ENCODE data around the gene COPZ1.

COPZ1 gene

DNA sequence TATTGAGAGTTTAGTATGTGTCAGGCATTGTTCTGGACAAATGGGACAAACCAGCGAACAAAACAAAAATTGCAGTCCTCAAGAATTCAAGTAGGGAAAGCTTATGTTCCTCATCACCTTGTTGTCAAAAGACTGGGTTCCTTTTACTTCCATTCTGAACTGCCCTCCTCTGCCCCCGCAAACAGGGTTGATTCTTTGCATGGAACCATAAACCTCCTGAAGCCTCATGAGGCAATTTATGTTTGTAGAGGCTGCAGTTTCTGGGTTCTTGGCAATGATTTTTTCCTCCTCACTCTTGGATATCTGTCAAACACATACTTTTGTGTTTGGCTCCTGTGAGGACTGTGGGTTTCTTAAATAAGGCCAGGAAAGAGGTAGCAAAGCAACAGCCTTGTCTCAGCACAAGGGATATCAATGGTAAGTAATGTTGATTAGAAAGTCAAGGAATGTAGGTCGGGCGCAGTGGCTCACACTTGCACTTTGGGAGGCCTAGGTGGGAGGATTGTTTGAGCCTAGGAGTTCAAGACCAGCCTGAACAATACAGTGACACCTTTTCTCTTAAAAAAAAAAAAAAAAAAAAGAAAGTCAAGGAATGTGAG lies 13.9 kb downstream of the COPZ1 start:
- Histone ChIP-seq H2BK12ac (ENCODE audit: low read length) (no peak overlapping the region), H3K9me3 (replicated peaks in 1 of 2; ENCODE audit: control insufficient read depth in 2 of 2, insufficient read depth in 1 of 2, low read depth in 1 of 2, low read length in 2 of 2) (no peaks in the 10 kb centered on the region), H3K18ac (ENCODE audit: low read length) (peak overlapping the region; percentile 60), H2BK15ac (ENCODE audit: low read length) (no peak overlapping the region), H3K36me3 (replicated peaks in 1 of 2; ENCODE audit: control insufficient read depth in 2 of 2, insufficient read depth in 2 of 2, low read length in 2 of 2) (peaks cover 2 to 46% of the 10 kb centered on the region in 2 donors), H4K8ac (ENCODE audit: low read depth, low read length) (no peak overlapping the region), H3K79me1 (ENCODE audit: low read depth, low read length) (no peaks in the 10 kb centered on the region), H2AK5ac (ENCODE audit: low read depth, low read length) (no peak overlapping the region), H2BK5ac (ENCODE audit: low read length) (no peak overlapping the region), H3K23ac (ENCODE audit: low read depth, low read length, poor library complexity) (no peak overlapping the region), H3K9ac (ENCODE audit: low read depth, low read length, poor library complexity) (no peak overlapping the region), H3K14ac (ENCODE audit: low read length) (no peak overlapping the region), H2BK120ac (ENCODE audit: low read depth, low read length) (no peak overlapping the region), H3K4me2 (ENCODE audit: insufficient read depth, low read length, poor library complexity, severe bottlenecking) (no peak overlapping the region), H3K27me3 (ENCODE audit: control insufficient read depth in 3 of 3, insufficient read depth in 3 of 3, low read depth in 1 of 3, low read length in 3 of 3) (no peaks in the 10 kb centered on the region), H3K4me3 (ENCODE audit: low read length in 2 of 2) (no peak overlapping the region), H3K27ac (replicated peaks; ENCODE audit: low read length) (no peak overlapping the region), H4K91ac (ENCODE audit: low read depth, low read length, poor library complexity) (no peak overlapping the region), H3K4ac (ENCODE audit: low read length) (no peak overlapping the region), H3K4me1 (ENCODE audit: control insufficient read depth in 2 of 2, insufficient read depth in 1 of 2, low read depth in 1 of 2, low read length in 2 of 2) (peaks cover 11 to 32% of the 10 kb centered on the region in 2 donors), H2AFZ (ENCODE audit: low read length) (no peak overlapping the region)
- no peak for DNase-seq (ENCODE audit: low spot score)
- no CpG with 5 or more reads among the region's 4 CpGs for WGBS, 2 donors (ENCODE audit: extremely low coverage in 2 of 2, insufficient read length in 2 of 2, insufficient replicate concordance in 1 of 2)

DNA sequence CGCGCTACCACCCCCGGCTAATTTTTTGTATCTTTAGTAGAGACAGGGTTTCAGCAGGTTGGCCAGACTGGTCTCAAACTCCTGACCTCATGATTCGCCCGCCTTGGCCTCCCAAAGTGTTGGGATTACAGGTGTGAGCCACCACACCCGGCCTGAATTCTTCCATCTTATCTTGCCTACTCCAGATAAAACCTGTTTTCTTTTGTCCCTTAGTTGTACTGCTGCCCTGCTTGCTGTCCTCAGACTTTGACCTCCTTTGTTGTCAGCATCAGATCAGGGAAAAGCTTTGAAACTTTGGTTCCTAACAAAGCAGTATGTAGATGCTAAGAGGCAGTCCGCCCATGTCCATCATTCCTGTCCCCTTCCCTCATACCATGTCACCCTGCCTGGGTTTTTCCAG lies 15.9 kb downstream of the COPZ1 start:
- H3K23ac ChIP-seq (ENCODE audit: low read depth, low read length, poor library complexity), result no peak overlapping the region
- peaks cover 11 to 32% of the 10 kb centered on the region in 2 donors for H3K4me1 ChIP-seq (ENCODE audit: control insufficient read depth in 2 of 2, insufficient read depth in 1 of 2, low read depth in 1 of 2, low read length in 2 of 2)

DNA sequence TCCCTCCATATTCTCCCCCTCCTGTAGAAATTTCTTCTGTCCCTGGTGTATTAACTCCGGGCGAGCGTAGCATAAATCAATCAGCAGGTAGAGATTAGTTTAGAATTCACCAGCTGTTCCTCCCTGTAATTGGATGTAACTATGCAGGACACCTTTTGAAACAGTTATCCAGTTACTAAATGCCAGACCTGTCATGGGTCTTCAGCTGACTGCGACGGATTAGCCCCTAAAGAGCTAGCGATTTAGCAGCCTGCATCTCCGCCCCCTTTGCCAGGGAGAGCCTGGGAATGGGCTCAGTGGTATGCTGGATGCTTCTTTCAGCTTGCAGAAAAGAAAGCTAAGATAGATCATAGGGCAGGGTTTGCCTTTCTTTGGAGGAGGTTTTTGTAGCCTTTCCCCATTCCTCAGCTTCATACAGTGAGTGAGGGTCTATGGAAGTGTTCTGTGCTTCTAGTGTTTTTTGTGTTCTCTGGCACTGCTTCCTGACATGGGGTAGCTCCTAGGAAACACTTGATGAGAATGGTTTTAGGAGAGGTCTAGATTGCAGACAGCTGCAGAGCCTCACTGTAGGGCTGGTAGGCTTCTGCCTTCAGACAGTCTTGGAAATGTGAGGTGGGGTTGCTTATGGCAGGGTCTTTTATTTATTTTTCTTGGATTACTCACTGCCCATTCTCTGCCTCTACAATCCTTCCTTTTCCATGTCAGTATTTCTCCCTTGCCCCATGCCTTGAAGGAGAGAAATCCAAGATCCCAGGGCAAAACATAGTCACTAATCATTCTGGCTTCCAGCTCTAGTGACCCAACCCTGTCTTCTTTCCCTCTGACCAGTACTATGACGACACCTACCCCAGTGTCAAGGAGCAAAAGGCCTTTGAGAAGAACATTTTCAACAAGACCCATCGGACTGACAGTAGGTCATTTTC lies 16.7 kb downstream of the COPZ1 start:
- Histone ChIP-seq H3K36me3 (replicated peaks in 1 of 2; ENCODE audit: control insufficient read depth in 2 of 2, insufficient read depth in 2 of 2, low read length in 2 of 2) (peaks cover 7 to 67% of the 10 kb centered on the region in 2 donors), H3K79me1 (ENCODE audit: low read depth, low read length) (no peaks in the 10 kb centered on the region), H3K4ac (ENCODE audit: low read length) (no peak overlapping the region), H3K23ac (ENCODE audit: low read depth, low read length, poor library complexity) (no peak overlapping the region), H3K14ac (ENCODE audit: low read length) (no peak overlapping the region), H2BK120ac (ENCODE audit: low read depth, low read length) (no peak overlapping the region), H3K4me1 (ENCODE audit: control insufficient read depth in 2 of 2, insufficient read depth in 1 of 2, low read depth in 1 of 2, low read length in 2 of 2) (peaks cover 11 to 32% of the 10 kb centered on the region in 2 donors), H3K4me3 (ENCODE audit: low read length in 2 of 2) (no peak overlapping the region), H4K91ac (ENCODE audit: low read depth, low read length, poor library complexity) (no peak overlapping the region), H4K8ac (ENCODE audit: low read depth, low read length) (no peak overlapping the region), H2AFZ (ENCODE audit: low read length) (no peak overlapping the region), H3K18ac (ENCODE audit: low read length) (peak overlapping the region; percentile 15), H3K27me3 (ENCODE audit: control insufficient read depth in 3 of 3, insufficient read depth in 3 of 3, low read depth in 1 of 3, low read length in 3 of 3) (no peaks in the 10 kb centered on the region), H3K27ac (replicated peaks; ENCODE audit: low read length) (peak overlapping the region; percentile 97), H3K4me2 (ENCODE audit: insufficient read depth, low read length, poor library complexity, severe bottlenecking) (peak overlapping the region; percentile 41), H2BK15ac (ENCODE audit: low read length) (no peak overlapping the region), H2BK12ac (ENCODE audit: low read length) (no peak overlapping the region), H2BK5ac (ENCODE audit: low read length) (no peak overlapping the region), H3K9ac (ENCODE audit: low read depth, low read length, poor library complexity) (no peak overlapping the region), H3K9me3 (replicated peaks in 1 of 2; ENCODE audit: control insufficient read depth in 2 of 2, insufficient read depth in 1 of 2, low read depth in 1 of 2, low read length in 2 of 2) (no peaks in the 10 kb centered on the region), H2AK5ac (ENCODE audit: low read depth, low read length) (no peak overlapping the region)
- peak; percentile 65 for DNase-seq (ENCODE audit: low spot score)
- no CpG with 5 or more reads among the region's 9 CpGs for WGBS, 2 donors (ENCODE audit: extremely low coverage in 2 of 2, insufficient read length in 2 of 2, insufficient replicate concordance in 1 of 2)

More for the DNA sequence above, 15.9 kb downstream of the COPZ1 start:
- Histone ChIP-seq H2BK12ac (ENCODE audit: low read length) (no peak overlapping the region), H2BK15ac (ENCODE audit: low read length) (no peak overlapping the region), H4K8ac (ENCODE audit: low read depth, low read length) (no peak overlapping the region), H3K36me3 (replicated peaks in 1 of 2; ENCODE audit: control insufficient read depth in 2 of 2, insufficient read depth in 2 of 2, low read length in 2 of 2) (peaks cover 7 to 60% of the 10 kb centered on the region in 2 donors), H3K4ac (ENCODE audit: low read length) (no peak overlapping the region), H3K14ac (ENCODE audit: low read length) (no peak overlapping the region), H3K4me3 (ENCODE audit: low read length in 2 of 2) (no peak overlapping the region), H4K91ac (ENCODE audit: low read depth, low read length, poor library complexity) (no peak overlapping the region), H3K9ac (ENCODE audit: low read depth, low read length, poor library complexity) (no peak overlapping the region), H2BK5ac (ENCODE audit: low read length) (no peak overlapping the region), H3K27me3 (ENCODE audit: control insufficient read depth in 3 of 3, insufficient read depth in 3 of 3, low read depth in 1 of 3, low read length in 3 of 3) (no peaks in the 10 kb centered on the region), H2BK120ac (ENCODE audit: low read depth, low read length) (no peak overlapping the region), H2AFZ (ENCODE audit: low read length) (no peak overlapping the region), H3K79me1 (ENCODE audit: low read depth, low read length) (no peaks in the 10 kb centered on the region), H3K18ac (ENCODE audit: low read length) (no peak overlapping the region), H2AK5ac (ENCODE audit: low read depth, low read length) (no peak overlapping the region), H3K4me2 (ENCODE audit: insufficient read depth, low read length, poor library complexity, severe bottlenecking) (no peak overlapping the region), H3K9me3 (replicated peaks in 1 of 2; ENCODE audit: control insufficient read depth in 2 of 2, insufficient read depth in 1 of 2, low read depth in 1 of 2, low read length in 2 of 2) (no peaks in the 10 kb centered on the region), H3K27ac (replicated peaks; ENCODE audit: low read length) (peak overlapping the region; percentile 97)
- DNase-seq (ENCODE audit: low spot score), result no peak
- WGBS, 2 donors (ENCODE audit: extremely low coverage in 2 of 2, insufficient read length in 2 of 2, insufficient replicate concordance in 1 of 2), result no CpG with 5 or more reads among the region's 7 CpGs

DNA sequence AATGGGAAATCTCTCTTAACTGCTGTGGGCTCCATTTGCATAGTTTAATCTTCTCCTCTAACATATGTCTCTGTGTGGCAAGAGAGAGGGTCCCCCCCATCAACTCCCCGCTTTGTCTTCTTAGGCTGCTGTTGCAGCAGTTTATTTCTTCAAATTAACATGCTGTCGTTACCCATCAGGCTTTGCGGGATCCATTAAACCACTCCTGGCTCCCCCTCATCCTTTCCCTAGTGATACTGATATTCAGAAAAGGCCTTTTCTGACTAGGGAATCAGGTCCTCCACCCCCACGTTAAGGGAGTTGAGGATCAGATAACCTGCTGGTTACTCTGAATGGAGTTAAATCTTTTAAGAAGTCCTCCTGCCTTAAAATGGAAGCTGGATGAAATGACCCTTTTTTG lies 24.1 kb downstream of the COPZ1 start:
- Histone ChIP-seq H2BK15ac (ENCODE audit: low read length) (no peak overlapping the region), H2BK5ac (ENCODE audit: low read length) (no peak overlapping the region), H3K36me3 (replicated peaks in 1 of 2; ENCODE audit: control insufficient read depth in 2 of 2, insufficient read depth in 2 of 2, low read length in 2 of 2) (peaks cover 9 to 66% of the 10 kb centered on the region in 2 donors), H3K9ac (ENCODE audit: low read depth, low read length, poor library complexity) (no peak overlapping the region), H3K79me1 (ENCODE audit: low read depth, low read length) (no peaks in the 10 kb centered on the region), H3K4me1 (ENCODE audit: control insufficient read depth in 2 of 2, insufficient read depth in 1 of 2, low read depth in 1 of 2, low read length in 2 of 2) (peaks cover 39 to 41% of the 10 kb centered on the region in 2 donors), H3K4me3 (ENCODE audit: low read length in 2 of 2) (no peak overlapping the region), H3K23ac (ENCODE audit: low read depth, low read length, poor library complexity) (no peak overlapping the region), H2AK5ac (ENCODE audit: low read depth, low read length) (no peak overlapping the region), H2BK120ac (ENCODE audit: low read depth, low read length) (no peak overlapping the region), H3K27me3 (ENCODE audit: control insufficient read depth in 3 of 3, insufficient read depth in 3 of 3, low read depth in 1 of 3, low read length in 3 of 3) (no peaks in the 10 kb centered on the region), H4K8ac (ENCODE audit: low read depth, low read length) (no peak overlapping the region), H3K18ac (ENCODE audit: low read length) (peak overlapping the region; percentile 2), H4K91ac (ENCODE audit: low read depth, low read length, poor library complexity) (no peak overlapping the region), H2BK12ac (ENCODE audit: low read length) (no peak overlapping the region), H3K27ac (replicated peaks; ENCODE audit: low read length) (peak overlapping the region; percentile 99), H3K4me2 (ENCODE audit: insufficient read depth, low read length, poor library complexity, severe bottlenecking) (no peak overlapping the region), H3K4ac (ENCODE audit: low read length) (no peak overlapping the region), H3K14ac (ENCODE audit: low read length) (no peak overlapping the region), H2AFZ (ENCODE audit: low read length) (no peak overlapping the region), H3K9me3 (replicated peaks in 1 of 2; ENCODE audit: control insufficient read depth in 2 of 2, insufficient read depth in 1 of 2, low read depth in 1 of 2, low read length in 2 of 2) (no peaks in the 10 kb centered on the region)
- no CpG with 5 or more reads among the region's 4 CpGs for WGBS, 2 donors (ENCODE audit: extremely low coverage in 2 of 2, insufficient read length in 2 of 2, insufficient replicate concordance in 1 of 2)
- DNase-seq (ENCODE audit: low spot score), result no peak

Measured in neuronal stem cell (in vitro differentiated cells).